A549 (cell line): ENCODE data around the gene ZFHX3. TPM values are rescaled to one million over a fixed set of nuclear protein-coding genes. Genes with fewer than 3 reads are reported as not detected.

Experiments used
- ATAC-seq, 2 experiments: fragments of 200-7000 bp in 1 of 2; fragments of >200 bp in 1 of 2; cut with Nextera tagmentation in 1 of 2; cut with Tn5 transposase in 1 of 2; 3 replicates each; pipeline versions ENCODE4 v1.8.0 to v1.9.1; 2018 to 2020; ENCODE audit warnings: mild to moderate bottlenecking in 1 of 2, moderate library complexity in 1 of 2
- CTCF ChIA-PET: fragments of 300-600 bp; sonication (Branson Sonifier 250); formaldehyde crosslinking; extraction: SDS; loops from one replicate; lab custom pipeline; 2021; ENCODE audit warnings: antibody characterized with exemption, inconsistent platforms; lab: Yijun Ruan, JAX
- POLR2A ChIA-PET: fragments of 350-600 bp; formaldehyde crosslinking; extraction: SDS; loops from one replicate; lab custom pipeline; 2021; ENCODE audit warnings: antibody characterized with exemption, inconsistent platforms; lab: Yijun Ruan, JAX
- DNase-seq, 2 experiments: peaks; one replicate each; pipeline versions ENCODE4 v3.0.0 to v3.0.0-alpha.2; 2011 to 2016; ENCODE audit warnings: low read depth in 1 of 2, low spot score in 1 of 2
- FAIRE-seq: peaks from 2 replicates; lab custom pipeline; 2011; peaks lifted over from hg19 to GRCh38; lab: Jason Lieb, UNC
- H3K27ac ChIP-seq, 2 experiments: fragments of >200 bp; sonication (Bioruptor Twin); formaldehyde crosslinking; 3 replicates each; pipeline ENCODE4 v1.5.1; 2016 to 2017
- H3K4me1 ChIP-seq: fragments of >200 bp; sonication (Bioruptor Twin); formaldehyde crosslinking; 3 replicates; pipeline ENCODE4 v1.6.1; 2016
- H3K4me2 ChIP-seq: fragments of >200 bp; sonication (Bioruptor Twin); formaldehyde crosslinking; 3 replicates; pipeline ENCODE4 v1.6.1; 2016
- H3K4me3 ChIP-seq: fragments of >200 bp; sonication (Bioruptor Twin); formaldehyde crosslinking; 3 replicates; pipeline ENCODE4 v1.5.1; 2016
- H3K9me3 ChIP-seq: fragments of >200 bp; sonication (Bioruptor Twin); formaldehyde crosslinking; 3 replicates; pipeline ENCODE4 v1.6.1; 2016
- BHLHE40 ChIP-seq: IDR thresholded peaks from 2 replicates; pipeline ENCODE4 v1.6.1; 2012; ENCODE audit warnings: low read depth, low read length, inconsistent platforms
- CBX2 ChIP-seq: fragments of 200-600 bp; sonication (generic); IDR thresholded peaks from 2 replicates; pipeline ENCODE4 v1.6.1; 2016; ENCODE audit warnings: low read depth, mild to moderate bottlenecking, borderline replicate concordance
- CHD2 ChIP-seq: fragments of 150-350 bp; IDR thresholded peaks from 2 replicates; pipeline ENCODE4 v1.6.1; 2014; ENCODE audit warnings: low read length; ENCODE audit not compliant: partially characterized antibody
- CTCF ChIP-seq: fragments of >200 bp; sonication (Bioruptor Twin); formaldehyde crosslinking; IDR thresholded peaks from 3 replicates; pipeline ENCODE4 v1.5.1; 2016
- E2F6 ChIP-seq: IDR thresholded peaks from 2 replicates; pipeline ENCODE4 v1.6.1; 2012; ENCODE audit warnings: low read depth, borderline replicate concordance
- ELK1 ChIP-seq: fragments of 150-350 bp; IDR thresholded peaks from 2 replicates; pipeline ENCODE4 v1.6.1; 2014; ENCODE audit warnings: low read depth, mild to moderate bottlenecking, low read length
- FOSB ChIP-seq: fragments of 250-450 bp; sonication (Bioruptor Pico); IDR thresholded peaks from 2 replicates; pipeline ENCODE4 v1.5.0; 2020; ENCODE audit warnings: mild to moderate bottlenecking, moderate library complexity
- FOSL2 ChIP-seq, 2 experiments: fragments of 450-650 bp in 1 of 2; fragments of >200 bp in 1 of 2; sonication (Bioruptor Twin) in 1 of 2; formaldehyde crosslinking; IDR thresholded peaks; 2 replicates each; pipeline versions ENCODE4 v1.5.0 to v1.6.1; 2016 to 2020; ENCODE audit warnings: mild to moderate bottlenecking in 1 of 2, moderate library complexity in 1 of 2
- HES2 ChIP-seq: fragments of >200 bp; sonication (Bioruptor Twin); formaldehyde crosslinking; IDR thresholded peaks from 2 replicates; pipeline ENCODE4 v1.6.1; 2016
- HEYL ChIP-seq: fragments of 250-450 bp; sonication (Bioruptor Pico); IDR thresholded peaks from 2 replicates; pipeline ENCODE4 v1.8.0; 2021; ENCODE audit warnings: mild to moderate bottlenecking, moderate library complexity
- MAFK ChIP-seq: fragments of 450-650 bp; IDR thresholded peaks from 2 replicates; pipeline ENCODE4 v1.6.1; 2014; ENCODE audit not compliant: partially characterized antibody
- MAZ ChIP-seq: fragments of 150-350 bp; IDR thresholded peaks from 2 replicates; pipeline ENCODE4 v1.6.1; 2014; ENCODE audit warnings: antibody characterized with exemption, low read depth, low read length, borderline replicate concordance
- NPAS2 ChIP-seq: fragments of 250-450 bp; sonication (Bioruptor Pico); IDR thresholded peaks from 2 replicates; pipeline ENCODE4 v1.8.0; 2022; ENCODE audit warnings: mild to moderate bottlenecking, moderate library complexity, borderline replicate concordance
- PHF8 ChIP-seq: fragments of 200-600 bp; sonication (generic); IDR thresholded peaks from 2 replicates; pipeline ENCODE4 v1.6.1; 2016; ENCODE audit warnings: low read depth, mild to moderate bottlenecking, antibody characterized with exemption, moderate library complexity, borderline replicate concordance
- POLR2AphosphoS2 ChIP-seq: conservative IDR thresholded peaks from 2 replicates; pipeline ENCODE4 v1.6.1; 2012; ENCODE audit warnings: low read length, improper control_type of control experiment, inconsistent platforms
- RARB ChIP-seq: fragments of 250-450 bp; sonication (Bioruptor Pico); IDR thresholded peaks from 2 replicates; pipeline ENCODE4 v1.8.0; 2021; ENCODE audit warnings: mild to moderate bottlenecking, moderate library complexity
- RNF2 ChIP-seq: fragments of 200-600 bp; sonication (generic); IDR thresholded peaks from 2 replicates; pipeline ENCODE4 v1.6.1; 2016; ENCODE audit warnings: low read depth, mild to moderate bottlenecking, antibody characterized with exemption, moderate library complexity, borderline replicate concordance
- SMC3 ChIP-seq: fragments of >200 bp; sonication (Bioruptor Twin); formaldehyde crosslinking; IDR thresholded peaks from 3 replicates; pipeline ENCODE4 v1.6.1; 2018; ENCODE audit warnings: inconsistent platforms
- SREBF2 ChIP-seq: fragments of 450-650 bp; IDR thresholded peaks from 2 replicates; pipeline ENCODE4 v1.6.1; 2014; ENCODE audit warnings: mild to moderate bottlenecking, moderate library complexity
- ZC3H11A ChIP-seq: fragments of 450-650 bp; IDR thresholded peaks from 2 replicates; pipeline ENCODE4 v1.6.1; 2014; ENCODE audit warnings: antibody characterized with exemption, mild to moderate bottlenecking
- ZSCAN20 ChIP-seq: fragments of 250-450 bp; sonication (Bioruptor Pico); IDR thresholded peaks from 2 replicates; pipeline ENCODE4 v1.8.0; 2022; ENCODE audit warnings: mild to moderate bottlenecking, moderate library complexity
- WGBS: methylation state at CpG from one replicate; pipeline ENCODE4 v1.1.6; 2017; ENCODE audit errors: missing lambda C conversion rate; 5-methylcytosine and 5-hydroxymethylcytosine counted together
- polyA plus RNA-seq, 4 experiments: library from polyadenylated mRNA; depleted of rRNA in 3 of 4; stranded (reverse); fragments of >200 nt; fragmentation: RNase III in 1 of 4; extraction: RNeasy Plus Mini Kit Qiagen cat#74134 plus additional on column Dnase treatment in 1 of 4; gene quantifications; 2 replicates in 3 of 4; 3 replicates in 1 of 4; pipeline ENCODE4 v1.2.3, GENCODE V29; 2011 to 2017
- TF ChIP-seq, protein P1 (sequence below): fragments of 250-450 bp; sonication (Bioruptor Pico); IDR thresholded peaks from 2 replicates; pipeline ENCODE4 v1.5.0; 2021; ENCODE audit warnings: mild to moderate bottlenecking, moderate library complexity, borderline replicate concordance

Gene ZFHX3
- polyA plus RNA-seq, 2 of the 4 experiments (the other 2 are of a cell fraction) = 3.9 to 6.5 TPM

DNA sequence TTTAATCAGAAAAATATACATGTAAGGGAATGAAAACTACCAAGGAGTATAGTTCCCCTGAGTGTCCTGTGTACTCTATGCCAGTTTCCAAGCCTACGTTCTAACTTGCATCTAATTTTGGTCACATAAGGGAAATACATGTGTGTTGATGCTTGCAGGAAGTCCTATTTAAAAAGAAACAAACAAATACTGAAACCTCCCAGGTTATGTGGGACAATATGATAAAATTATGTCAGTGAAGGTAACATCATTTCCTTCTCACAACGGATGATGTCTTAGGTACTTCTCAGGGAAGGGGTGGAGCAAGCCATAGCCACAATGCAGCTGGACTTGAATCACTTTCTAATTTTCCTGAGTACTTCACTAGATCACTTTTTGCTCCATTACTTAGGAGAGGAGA, 115.9 kb downstream of the ZFHX3 start:
- ChIA-PET POLR2A (no interaction called here), CTCF (interaction anchor here (0.7 to 1.7 kb wide), 5 partner anchors 9 to 225 kb away, joined by 3 to 9 read pairs (median 4); no protein-coding TSS in a partner anchor)
- TF ChIP-seq SREBF2 (no peak), RNF2 (no peak), NPAS2 (CRISPR knock-in tag) (no peak), HES2 (no peak), POLR2AphosphoS2 (no peak), PHF8 (no peak), ZC3H11A (no peak), BHLHE40 (no peak), CBX2 (no peak), CHD2 (no peak), SMC3 (no peak), ELK1 (no peak), FOSL2 (IDR thresholded peaks at IDR 0.05) (no peak), FOSL2 (CRISPR knock-in tag; IDR thresholded peaks at IDR 0.05) (no peak), FOSB (CRISPR knock-in tag) (no peak), RARB (no peak), E2F6 (no peak), MAFK (no peak), ZSCAN20 (CRISPR knock-in tag) (no peak)
- TF ChIP-seq, protein P1, sequence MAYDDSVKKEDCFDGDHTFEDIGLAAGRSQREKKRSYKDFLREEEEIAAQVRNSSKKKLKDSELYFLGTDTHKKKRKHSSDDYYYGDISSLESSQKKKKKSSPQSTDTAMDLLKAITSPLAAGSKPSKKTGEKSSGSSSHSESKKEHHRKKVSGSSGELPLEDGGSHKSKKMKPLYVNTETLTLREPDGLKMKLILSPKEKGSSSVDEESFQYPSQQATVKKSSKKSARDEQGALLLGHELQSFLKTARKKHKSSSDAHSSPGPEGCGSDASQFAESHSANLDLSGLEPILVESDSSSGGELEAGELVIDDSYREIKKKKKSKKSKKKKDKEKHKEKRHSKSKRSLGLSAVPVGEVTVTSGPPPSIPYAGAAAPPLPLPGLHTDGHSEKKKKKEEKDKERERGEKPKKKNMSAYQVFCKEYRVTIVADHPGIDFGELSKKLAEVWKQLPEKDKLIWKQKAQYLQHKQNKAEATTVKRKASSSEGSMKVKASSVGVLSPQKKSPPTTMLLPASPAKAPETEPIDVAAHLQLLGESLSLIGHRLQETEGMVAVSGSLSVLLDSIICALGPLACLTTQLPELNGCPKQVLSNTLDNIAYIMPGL (CRISPR knock-in tag) = no peak
- WGBS = 56% methylated on average over 2 of the region's 2 CpGs
- FAIRE-seq = no peak
- H3K27ac ChIP-seq = no peak overlapping the region
- H3K4me2 ChIP-seq = 0 out of 3 replicates have a peak overlapping the region, but pooled peaks have one; percentile 9
- ATAC-seq = no peak
- no peak overlapping the region for H3K4me3 ChIP-seq
- no peaks in the 10 kb centered on the region for H3K9me3 ChIP-seq
- peaks cover 42% of the 10 kb centered on the region for H3K4me1 ChIP-seq
- no peak for DNase-seq

DNA sequence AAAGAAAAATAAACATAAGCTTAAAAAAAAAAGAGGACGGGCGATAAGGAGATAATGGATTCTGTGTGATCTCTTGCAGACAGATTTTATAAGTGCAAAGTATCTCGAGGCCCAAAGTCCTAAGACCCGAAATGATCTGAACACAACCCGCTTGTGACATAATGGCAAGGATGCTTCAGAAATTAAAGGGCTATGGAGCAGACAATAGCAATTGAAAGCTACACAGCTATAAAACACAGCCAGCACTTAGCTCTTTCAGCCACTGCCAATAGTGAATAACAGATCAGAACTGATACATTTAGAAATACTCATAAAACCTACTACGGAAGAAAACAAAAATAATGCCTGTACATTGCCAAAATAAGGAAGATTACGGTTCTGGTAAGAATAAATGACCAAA, 117.5 kb downstream of the ZFHX3 start:
- ChIA-PET POLR2A (no interaction called here), CTCF (interaction anchor here (1.1 to 2.6 kb wide), 2 partner anchors 8 to 9 kb away, joined by 3 to 16 read pairs; no protein-coding TSS in a partner anchor)
- H3K4me2 ChIP-seq = no peak overlapping the region
- no peak overlapping the region for H3K4me3 ChIP-seq
- 87% methylated on average over 7 of the region's 7 CpGs for whole genome bisulfite sequencing
- DNase-seq (no peak), ATAC-seq (no peak), FAIRE-seq (no peak)
- no peak overlapping the region for H3K27ac ChIP-seq
- H3K9me3 ChIP-seq = no peaks in the 10 kb centered on the region
- peaks cover 44% of the 10 kb centered on the region for H3K4me1 ChIP-seq
- TF ChIP-seq CTCF = no peak
- TF ChIP-seq PHF8 = no peak
- TF ChIP-seq MAZ = no peak
- TF ChIP-seq HEYL (CRISPR knock-in tag) = no peak
